Activated T-helper 1 cell treated with anti-CD3 and anti-CD28 coated beads, Interleukin-12 subunit alpha, Interleukin-12 subunit beta, Interleukin-2, Interleukin-4 antibody, amounts not matched to agents 30 ng/mL and 10 ng/mL and 1 ng/mL, durations not matched to agents 14 hours and 24 hours and 36 hours (primary cell): ENCODE measurements around the gene METRNL. TPM values are rescaled to one million over a fixed set of nuclear protein-coding genes. Genes with fewer than 3 reads are reported as not detected.
"Not testable (repeated sequence)": the region's sequence is repeated elsewhere in the genome, so short reads cannot be mapped to it uniquely, and the experiment has no call there.

ENCODE experiments used
- DNase-seq: peaks from one replicate; pipeline ENCODE4 v3.0.0; 2021; ENCODE audit warnings: low spot score
- H3K27ac Mint-ChIP-seq: one replicate; pipeline ENCODE4 v1.8.0; 2021; ENCODE audit warnings: mild to moderate bottlenecking, mixed read lengths
- H3K27me3 Mint-ChIP-seq: one replicate; pipeline ENCODE4 v1.8.0; 2022; ENCODE audit warnings: mild to moderate bottlenecking, moderate library complexity, mixed read lengths; ENCODE audit not compliant: insufficient read depth
- H3K36me3 Mint-ChIP-seq: one replicate; pipeline ENCODE4 v1.8.0; 2021; ENCODE audit warnings: low read depth, mixed read lengths
- H3K4me1 Mint-ChIP-seq: one replicate; pipeline ENCODE4 v1.8.0; 2021; ENCODE audit warnings: low read depth, mixed read lengths
- H3K4me3 Mint-ChIP-seq: one replicate; pipeline ENCODE4 v1.8.0; 2021; ENCODE audit warnings: mild to moderate bottlenecking, moderate library complexity, mixed read lengths
- H3K9me3 Mint-ChIP-seq: one replicate; pipeline ENCODE4 v1.8.0; 2021; ENCODE audit warnings: mixed read lengths
- intact Hi-C: fragments of 100-400 bp; cut with micrococcal nuclease; formaldehyde crosslinking; loops from one replicate; pipeline ENCODE4 v1.15.1; 2024
- total RNA-seq: library from RNA; stranded (reverse); gene quantifications from 2 replicates; pipeline ENCODE4 v1.2.3, GENCODE V29; 2022

The METRNL gene
- total RNA-seq, 1 donor from 2014 or later, result 31.1 TPM

GRCh38 chr17:83054518-83055125, 24.8 kb upstream of the METRNL start:
- intact Hi-C loops, result loop anchor here (5.0 kb wide), 1 partner anchor 302 kb away; the partner anchor contains the start of gene TBCD
- H3K9me3 Mint-ChIP-seq, result no peaks in the 10 kb centered on the region
- peaks cover 10% of the 10 kb centered on the region for H3K4me1 Mint-ChIP-seq
- DNase-seq, result no peak
- peaks cover 2% of the 10 kb centered on the region for H3K27me3 Mint-ChIP-seq
- no peaks in the 10 kb centered on the region for H3K36me3 Mint-ChIP-seq
- H3K27ac Mint-ChIP-seq, result no peak overlapping the region
- no peak overlapping the region for H3K4me3 Mint-ChIP-seq

- H3K27ac Mint-ChIP-seq, H3K9me3 Mint-ChIP-seq, H3K36me3 Mint-ChIP-seq, DNase-seq, intact Hi-C loops, H3K4me3 Mint-ChIP-seq, H3K27me3 Mint-ChIP-seq: not testable (repeated sequence)
- peaks cover 10% of the 10 kb centered on the region for H3K4me1 Mint-ChIP-seq
Measured at GRCh38 chr17:83055176-83055575, 24.2 kb upstream of the METRNL start.

GRCh38 chr17:83055911-83056582, 23.4 kb upstream of the METRNL start:
- no peak for DNase-seq
- Mint-ChIP-seq H3K4me3 (no peak overlapping the region), H3K36me3 (no peaks in the 10 kb centered on the region), H3K9me3 (no peaks in the 10 kb centered on the region), H3K4me1 (peaks cover 5% of the 10 kb centered on the region), H3K27me3 (peaks cover 6% of the 10 kb centered on the region), H3K27ac (no peak overlapping the region)
- intact Hi-C loops, result no loop called here

- H3K9me3 Mint-ChIP-seq, result no peaks in the 10 kb centered on the region
- H3K27me3 Mint-ChIP-seq, result peaks cover 6% of the 10 kb centered on the region
- no peak overlapping the region for H3K4me3 Mint-ChIP-seq
- no peaks in the 10 kb centered on the region for H3K36me3 Mint-ChIP-seq
- H3K4me1 Mint-ChIP-seq, result peaks cover 5% of the 10 kb centered on the region
- no peak for DNase-seq
- intact Hi-C loops, result no loop called here
- H3K27ac Mint-ChIP-seq, result no peak overlapping the region
Measured at GRCh38 chr17:83056583-83057396, 22.6 kb upstream of the METRNL start.

GRCh38 chr17:83057397-83057761, 22.0 kb upstream of the METRNL start:
- no peak for DNase-seq
- intact Hi-C loops, result no loop called here
- H3K4me1 Mint-ChIP-seq, result peaks cover 5% of the 10 kb centered on the region
- H3K4me3 Mint-ChIP-seq, result no peak overlapping the region
- no peaks in the 10 kb centered on the region for H3K36me3 Mint-ChIP-seq
- H3K27ac Mint-ChIP-seq, result no peak overlapping the region
- H3K9me3 Mint-ChIP-seq, result no peaks in the 10 kb centered on the region
- H3K27me3 Mint-ChIP-seq, result peaks cover 6% of the 10 kb centered on the region

- Mint-ChIP-seq H3K4me3 (no peak overlapping the region), H3K27me3 (peaks cover 6% of the 10 kb centered on the region), H3K9me3 (no peaks in the 10 kb centered on the region), H3K36me3 (no peaks in the 10 kb centered on the region), H3K27ac (no peak overlapping the region), H3K4me1 (peaks cover 5% of the 10 kb centered on the region)
- DNase-seq, result no peak
- intact Hi-C loops, result no loop called here
Measured at GRCh38 chr17:83057793-83058265, 21.6 kb upstream of the METRNL start.

- H3K4me1 Mint-ChIP-seq, result peaks cover 5% of the 10 kb centered on the region
- no peak overlapping the region for H3K4me3 Mint-ChIP-seq
- no peaks in the 10 kb centered on the region for H3K36me3 Mint-ChIP-seq
- DNase-seq, result no peak
- no peaks in the 10 kb centered on the region for H3K9me3 Mint-ChIP-seq
- peaks cover 7% of the 10 kb centered on the region for H3K27me3 Mint-ChIP-seq
- H3K27ac Mint-ChIP-seq, result no peak overlapping the region
- intact Hi-C loops, result no loop called here
Measured at GRCh38 chr17:83058266-83058798, 21.1 kb upstream of the METRNL start.

GRCh38 chr17:83061586-83061985, 17.8 kb upstream of the METRNL start:
- H3K9me3 Mint-ChIP-seq, result no peaks in the 10 kb centered on the region
- DNase-seq, result no peak
- intact Hi-C loops, result no loop called here
- no peak overlapping the region for H3K27ac Mint-ChIP-seq
- H3K4me3 Mint-ChIP-seq, result no peak overlapping the region
- H3K27me3 Mint-ChIP-seq, result peaks cover 8% of the 10 kb centered on the region
- H3K4me1 Mint-ChIP-seq, result no peaks in the 10 kb centered on the region
- H3K36me3 Mint-ChIP-seq, result no peaks in the 10 kb centered on the region

GRCh38 chr17:83062011-83062817, 17.2 kb upstream of the METRNL start:
- intact Hi-C loops, result no loop called here
- Mint-ChIP-seq H3K27ac (no peak overlapping the region), H3K4me1 (no peaks in the 10 kb centered on the region), H3K27me3 (peaks cover 8% of the 10 kb centered on the region), H3K4me3 (no peak overlapping the region), H3K9me3 (no peaks in the 10 kb centered on the region), H3K36me3 (no peaks in the 10 kb centered on the region)
- DNase-seq, result no peak

GRCh38 chr17:83062818-83063671, 16.4 kb upstream of the METRNL start:
- Mint-ChIP-seq H3K27ac (no peak overlapping the region), H3K4me1 (no peaks in the 10 kb centered on the region), H3K4me3 (no peak overlapping the region), H3K9me3 (no peaks in the 10 kb centered on the region), H3K36me3 (no peaks in the 10 kb centered on the region), H3K27me3 (peaks cover 7% of the 10 kb centered on the region)
- DNase-seq, result no peak
- intact Hi-C loops, result no loop called here

- Mint-ChIP-seq H3K4me3 (no peak overlapping the region), H3K27me3 (peaks cover 7% of the 10 kb centered on the region), H3K27ac (no peak overlapping the region), H3K36me3 (no peaks in the 10 kb centered on the region), H3K9me3 (no peaks in the 10 kb centered on the region), H3K4me1 (no peaks in the 10 kb centered on the region)
- intact Hi-C loops, result no loop called here
- no peak for DNase-seq
Measured at GRCh38 chr17:83064021-83064731, 15.2 kb upstream of the METRNL start.
